Measurements from ENCODE around the gene HDAC4. TPM values are rescaled to one million over a fixed set of nuclear protein-coding genes. Genes with fewer than 3 reads are reported as not detected.

The HDAC4 gene
- total RNA-seq, 1 donor from 2014 or later = 7.8 TPM

DNA sequence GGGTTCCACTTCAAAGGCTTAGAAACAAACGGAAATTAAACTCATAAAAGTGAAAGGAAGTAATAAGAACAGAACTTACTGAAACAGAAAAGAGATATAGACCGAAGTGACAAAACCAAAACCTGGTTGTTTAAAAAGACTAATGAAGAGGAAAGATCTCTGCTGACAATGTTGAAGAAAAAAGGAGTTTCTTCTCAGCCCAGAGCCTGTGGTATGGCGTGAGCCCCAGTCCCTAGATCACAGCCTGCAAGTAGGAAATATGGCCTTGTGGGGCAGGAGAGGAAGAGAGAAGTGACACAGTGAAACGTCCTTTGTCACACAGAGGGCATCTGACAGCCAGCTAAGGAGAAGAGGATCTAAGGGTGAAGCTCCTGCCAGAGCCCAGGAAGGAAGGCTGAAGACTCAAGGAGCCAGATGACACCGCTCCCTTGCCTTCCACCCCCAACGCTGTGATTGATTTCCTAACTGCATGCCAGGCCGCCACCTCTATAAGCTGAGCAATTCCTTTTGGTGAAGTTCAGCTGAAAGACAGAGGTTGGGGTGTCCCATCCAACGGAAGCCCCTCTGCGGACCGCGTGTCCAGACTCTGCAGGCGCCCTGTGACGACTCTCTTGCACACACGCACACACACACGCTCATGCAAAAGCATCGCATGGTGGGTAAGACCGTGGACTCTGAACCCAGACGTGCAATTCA lies 141.1 kb downstream of the HDAC4 start:
- H3K4me3 ChIP-seq (ENCODE audit: low read depth, low read length) = no peak overlapping the region
- TF ChIP-seq, protein P1, sequence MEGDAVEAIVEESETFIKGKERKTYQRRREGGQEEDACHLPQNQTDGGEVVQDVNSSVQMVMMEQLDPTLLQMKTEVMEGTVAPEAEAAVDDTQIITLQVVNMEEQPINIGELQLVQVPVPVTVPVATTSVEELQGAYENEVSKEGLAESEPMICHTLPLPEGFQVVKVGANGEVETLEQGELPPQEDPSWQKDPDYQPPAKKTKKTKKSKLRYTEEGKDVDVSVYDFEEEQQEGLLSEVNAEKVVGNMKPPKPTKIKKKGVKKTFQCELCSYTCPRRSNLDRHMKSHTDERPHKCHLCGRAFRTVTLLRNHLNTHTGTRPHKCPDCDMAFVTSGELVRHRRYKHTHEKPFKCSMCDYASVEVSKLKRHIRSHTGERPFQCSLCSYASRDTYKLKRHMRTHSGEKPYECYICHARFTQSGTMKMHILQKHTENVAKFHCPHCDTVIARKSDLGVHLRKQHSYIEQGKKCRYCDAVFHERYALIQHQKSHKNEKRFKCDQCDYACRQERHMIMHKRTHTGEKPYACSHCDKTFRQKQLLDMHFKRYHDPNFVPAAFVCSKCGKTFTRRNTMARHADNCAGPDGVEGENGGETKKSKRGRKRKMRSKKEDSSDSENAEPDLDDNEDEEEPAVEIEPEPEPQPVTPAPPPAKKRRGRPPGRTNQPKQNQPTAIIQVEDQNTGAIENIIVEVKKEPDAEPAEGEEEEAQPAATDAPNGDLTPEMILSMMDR (IDR thresholded peaks at IDR 0.05; ENCODE audit: insufficient read depth, low read length, poor library complexity, severe bottlenecking) = no peak
- H3K27me3 ChIP-seq (ENCODE audit: control insufficient read depth, insufficient read depth, low read length) = no peaks in the 10 kb centered on the region
- no peak for DNase-seq (ENCODE audit: low read depth)
- H3K36me3 ChIP-seq (ENCODE audit: control insufficient read depth, insufficient read depth, low read length) = no peaks in the 10 kb centered on the region

DNA sequence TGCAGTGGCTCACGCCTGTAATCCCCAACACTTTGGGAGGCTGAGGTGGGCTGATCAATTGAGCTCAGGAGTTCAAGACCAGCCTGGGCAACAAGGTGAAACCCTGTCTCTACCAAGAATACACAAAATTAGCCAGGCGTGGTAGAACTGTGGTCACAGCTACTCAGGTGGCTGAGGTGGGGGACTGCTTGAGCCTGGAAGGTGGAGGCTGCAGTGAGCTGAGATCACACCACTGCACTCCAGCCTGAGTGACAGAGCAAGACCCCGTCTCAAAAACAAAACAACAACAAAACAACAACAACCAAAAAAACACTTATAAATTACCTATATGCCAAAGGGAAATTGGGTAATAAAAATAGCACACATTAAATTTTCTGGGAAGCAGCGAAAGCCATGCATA lies 141.6 kb downstream of the HDAC4 start:
- TF ChIP-seq, protein P1 (IDR thresholded peaks at IDR 0.05; ENCODE audit: insufficient read depth, low read length, poor library complexity, severe bottlenecking) = no peak
- Histone ChIP-seq H3K4me3 (ENCODE audit: low read depth, low read length) (no peak overlapping the region), H3K27me3 (ENCODE audit: control insufficient read depth, insufficient read depth, low read length) (no peaks in the 10 kb centered on the region), H3K36me3 (ENCODE audit: control insufficient read depth, insufficient read depth, low read length) (no peaks in the 10 kb centered on the region)
- no peak for DNase-seq (ENCODE audit: low read depth)

DNA sequence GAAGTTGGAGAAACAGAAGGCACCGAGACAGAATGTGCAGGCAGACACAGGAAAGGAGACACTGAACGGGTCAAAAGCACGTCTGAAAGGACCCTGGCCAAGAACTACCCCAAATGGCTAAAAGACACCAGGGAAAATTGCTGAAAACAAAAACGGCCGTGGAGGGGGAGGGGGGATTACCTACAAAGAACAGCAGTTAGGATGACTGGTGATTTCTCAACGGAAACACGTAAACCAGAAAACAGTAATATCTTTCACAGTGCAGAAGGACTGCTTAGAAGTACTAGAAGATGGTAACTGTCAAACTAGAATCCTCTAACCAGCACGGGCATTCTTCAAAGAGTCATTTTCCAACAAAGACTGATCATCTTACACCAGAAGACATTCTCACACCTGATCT lies 142.6 kb downstream of the HDAC4 start:
- TF ChIP-seq, protein P1 (IDR thresholded peaks at IDR 0.05; ENCODE audit: insufficient read depth, low read length, poor library complexity, severe bottlenecking) = no peak
- no peak for DNase-seq (ENCODE audit: low read depth)
- Histone ChIP-seq H3K36me3 (ENCODE audit: control insufficient read depth, insufficient read depth, low read length) (no peaks in the 10 kb centered on the region), H3K27me3 (ENCODE audit: control insufficient read depth, insufficient read depth, low read length) (no peaks in the 10 kb centered on the region), H3K4me3 (ENCODE audit: low read depth, low read length) (no peak overlapping the region)

DNA sequence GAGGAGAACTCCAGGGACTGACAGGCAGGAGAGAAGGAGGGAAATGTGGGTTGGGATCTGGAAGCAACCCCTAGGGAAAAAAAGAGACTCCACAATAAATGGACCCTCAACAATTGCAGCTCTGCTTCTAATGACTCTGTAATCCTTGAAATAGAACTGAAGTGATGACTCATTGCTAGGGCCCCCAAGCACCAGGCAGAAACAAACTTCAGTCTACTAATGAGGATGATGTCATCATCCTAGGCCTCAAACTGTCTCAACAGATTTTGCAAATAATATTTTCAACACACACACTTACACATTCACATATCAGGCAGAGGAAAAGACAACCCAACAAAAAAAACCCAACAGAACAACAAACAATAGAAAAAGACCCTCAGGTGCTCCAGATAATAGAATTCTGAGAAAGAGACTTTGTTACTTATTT lies 143.3 kb downstream of the HDAC4 start:
- Histone ChIP-seq H3K4me3 (ENCODE audit: low read depth, low read length) (no peak overlapping the region), H3K36me3 (ENCODE audit: control insufficient read depth, insufficient read depth, low read length) (no peaks in the 10 kb centered on the region), H3K27me3 (ENCODE audit: control insufficient read depth, insufficient read depth, low read length) (no peaks in the 10 kb centered on the region)
- DNase-seq (ENCODE audit: low read depth) = peak; percentile 78
- TF ChIP-seq, protein P1 (IDR thresholded peaks at IDR 0.05; ENCODE audit: insufficient read depth, low read length, poor library complexity, severe bottlenecking) = no peak

DNA sequence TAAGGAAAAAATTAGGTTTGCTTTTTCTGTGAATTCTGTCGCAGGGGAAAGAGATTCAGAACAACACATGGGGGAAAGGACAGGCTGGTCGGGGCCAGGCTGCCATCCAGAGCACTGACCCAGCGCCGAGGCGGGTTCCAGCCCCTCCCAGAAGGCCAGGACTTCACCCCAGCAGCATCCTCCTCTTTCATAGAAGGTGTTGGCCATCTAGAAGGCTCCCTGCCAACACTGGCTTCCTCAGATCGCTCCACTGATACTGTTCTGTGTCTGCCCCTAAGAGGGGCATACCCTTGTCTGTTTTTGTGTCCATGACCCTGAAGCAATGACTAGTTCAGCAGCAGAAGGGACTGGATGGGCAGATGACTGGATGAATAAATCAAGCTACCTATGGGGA lies 144.5 kb downstream of the HDAC4 start:
- DNase-seq (ENCODE audit: low read depth) = no peak
- H3K36me3 ChIP-seq (ENCODE audit: control insufficient read depth, insufficient read depth, low read length) = no peaks in the 10 kb centered on the region
- no peaks in the 10 kb centered on the region for H3K27me3 ChIP-seq (ENCODE audit: control insufficient read depth, insufficient read depth, low read length)
- TF ChIP-seq, protein P1 (IDR thresholded peaks at IDR 0.05; ENCODE audit: insufficient read depth, low read length, poor library complexity, severe bottlenecking) = no peak
- no peak overlapping the region for H3K4me3 ChIP-seq (ENCODE audit: low read depth, low read length)

All from kidney epithelial cell (primary cell).